Epithelial cell of proximal tubule (primary cell): Measurements from ENCODE around the gene PCAT6. TPM values are rescaled to one million over a fixed set of nuclear protein-coding genes. Genes with fewer than 3 reads are reported as not detected.

Experiments used
- DNase-seq: peaks from one replicate; pipeline ENCODE4 v3.0.0-alpha.2; 2011; ENCODE audit warnings: low read depth
- H3K4me3 ChIP-seq: 2 replicates; pipeline ENCODE4 v1.5.1; 2011; ENCODE audit warnings: low read depth, mild to moderate bottlenecking, low read length
- CTCF ChIP-seq: conservative IDR thresholded peaks from 2 replicates; pipeline ENCODE4 v1.5.1; 2012; ENCODE audit warnings: low read depth, mild to moderate bottlenecking, low read length
- total RNA-seq: library from RNA; depleted of rRNA; stranded (reverse); fragments of >200 nt; gene quantifications from 2 replicates; pipeline ENCODE4 v1.2.3, GENCODE V29; 2015

Gene PCAT6
- total RNA-seq, 1 donor from 2014 or later, result 0.17 TPM

- no peak for TF ChIP-seq CTCF
- DNase-seq, result no peak
- no peak overlapping the region for H3K4me3 ChIP-seq
Observed at GRCh38 chr1:202835548-202836072, 24.9 kb downstream of the PCAT6 start.

- no peak for TF ChIP-seq CTCF
- no peak for DNase-seq
- H3K4me3 ChIP-seq, result no peak overlapping the region
Observed at GRCh38 chr1:202836623-202837403, 26.1 kb downstream of the PCAT6 start.

GRCh38 chr1:202837746-202838262 lies 27.1 kb downstream of the PCAT6 start:
- DNase-seq, result no peak
- no peak overlapping the region for H3K4me3 ChIP-seq
- no peak for TF ChIP-seq CTCF

DNA sequence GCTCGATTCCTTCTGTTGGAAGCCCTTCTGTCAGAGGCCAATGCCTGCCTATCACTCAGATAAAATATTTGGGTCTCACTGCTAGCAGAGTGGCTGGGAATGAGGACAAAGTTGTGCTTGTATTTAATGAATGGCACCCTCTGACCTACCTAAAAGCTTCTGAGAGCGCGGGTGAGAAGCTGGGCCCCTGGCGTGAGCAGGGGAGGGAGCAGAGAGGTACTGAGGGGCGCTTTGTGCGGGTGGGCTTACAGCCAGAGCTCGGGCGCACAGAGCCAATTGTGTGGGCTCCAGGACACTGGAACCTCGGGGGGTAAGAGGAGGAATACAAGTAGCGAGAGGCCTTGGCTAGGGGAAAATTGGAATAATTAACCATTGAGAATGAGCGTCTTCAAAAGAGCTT lies 32.3 kb downstream of the PCAT6 start:
- no peak for TF ChIP-seq CTCF
- no peak overlapping the region for H3K4me3 ChIP-seq
- DNase-seq, result no peak

GRCh38 chr1:202844259-202844658 lies 33.5 kb downstream of the PCAT6 start:
- TF ChIP-seq CTCF, result no peak
- H3K4me3 ChIP-seq, result no peak overlapping the region
- DNase-seq, result no peak

DNA sequence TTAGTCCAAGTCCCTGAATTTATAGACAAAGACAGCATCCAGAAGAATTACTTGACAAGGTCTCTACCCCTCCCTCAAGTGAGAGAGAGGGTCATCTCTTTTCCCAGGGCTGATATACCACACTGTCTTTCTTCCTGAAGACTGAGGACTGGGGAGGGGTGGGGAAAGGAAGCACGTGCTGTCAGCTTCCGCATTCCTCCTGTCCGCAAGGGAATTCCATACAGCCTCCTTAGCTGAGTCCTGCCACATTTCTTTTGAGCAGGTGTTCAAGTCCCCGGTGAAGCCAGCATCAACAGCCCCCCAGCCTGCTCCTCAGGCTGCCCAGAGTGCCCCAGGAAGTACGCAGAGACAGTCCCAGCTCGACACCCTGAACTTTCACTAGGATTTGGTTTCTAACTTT lies 34.2 kb downstream of the PCAT6 start:
- DNase-seq, result no peak
- no peak for TF ChIP-seq CTCF
- no peak overlapping the region for H3K4me3 ChIP-seq

GRCh38 chr1:202848191-202848542 lies 37.4 kb downstream of the PCAT6 start:
- no peak overlapping the region for H3K4me3 ChIP-seq
- no peak for DNase-seq
- no peak for TF ChIP-seq CTCF
